Measurements from ENCODE around the gene RNF214.

DNA sequence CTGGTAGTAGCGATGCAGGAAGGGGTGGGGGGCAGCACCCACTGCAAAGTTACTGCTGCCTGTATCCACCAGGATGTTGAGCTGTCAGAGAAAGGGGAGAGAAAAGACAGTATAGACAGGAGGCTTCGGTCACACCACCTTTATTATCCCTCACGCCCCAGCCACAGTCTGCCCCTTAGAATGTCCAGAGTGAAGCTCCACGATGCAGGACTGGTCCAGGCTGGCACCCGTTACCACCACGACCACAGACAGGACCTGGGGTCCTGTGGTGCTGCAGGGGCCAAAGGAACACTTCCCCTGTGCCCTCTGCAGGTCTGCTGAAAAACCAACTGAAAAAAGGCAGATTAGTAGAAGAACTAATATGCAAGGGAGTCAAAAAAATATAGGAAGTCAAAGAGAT, 64.4 kb downstream of the RNF214 start:
- TF ChIP-seq CTCF (IDR thresholded peaks at IDR 0.05; ENCODE audit: low read depth, low read length) (no peak), EZH2phosphoT487 (IDR thresholded peaks at IDR 0.05; ENCODE audit: low read depth) (no peak)
